ENCODE data around the gene MEGF6.

Gene MEGF6

GRCh38 chr1:3642919-3643675, 31.8 kb upstream of the MEGF6 start:
- no peak for DNase-seq

GRCh38 chr1:3641816-3642215, 30.5 kb upstream of the MEGF6 start:
- no peak for DNase-seq

- DNase-seq: no peak
Observed at GRCh38 chr1:3641046-3641760, 29.9 kb upstream of the MEGF6 start.

- no peak for DNase-seq
Observed at GRCh38 chr1:3640121-3640837, 29.0 kb upstream of the MEGF6 start.

- no peak for DNase-seq
Observed at GRCh38 chr1:3639397-3639911, 28.1 kb upstream of the MEGF6 start.

GRCh38 chr1:3638676-3639075, 27.4 kb upstream of the MEGF6 start:
- DNase-seq: no peak

GRCh38 chr1:3638027-3638426, 26.7 kb upstream of the MEGF6 start:
- no peak for DNase-seq

GRCh38 chr1:3636531-3636930, 25.2 kb upstream of the MEGF6 start:
- DNase-seq: no peak

- no peak for DNase-seq
Observed at GRCh38 chr1:3636080-3636479, 24.8 kb upstream of the MEGF6 start.

- no peak for DNase-seq
Observed at GRCh38 chr1:3634059-3634800, 22.9 kb upstream of the MEGF6 start.

GRCh38 chr1:3633344-3634058, 22.2 kb upstream of the MEGF6 start:
- no peak for DNase-seq

GRCh38 chr1:3632716-3633343, 21.5 kb upstream of the MEGF6 start:
- DNase-seq: no peak

GRCh38 chr1:3632298-3632697, 21.0 kb upstream of the MEGF6 start:
- no peak for DNase-seq

- no peak for DNase-seq
Observed at GRCh38 chr1:3631320-3632260, 20.3 kb upstream of the MEGF6 start.

GRCh38 chr1:3630914-3631313, 19.6 kb upstream of the MEGF6 start:
- no peak for DNase-seq

GRCh38 chr1:3630161-3630611, 18.9 kb upstream of the MEGF6 start:
- no peak for DNase-seq

GRCh38 chr1:3629561-3630160, 18.4 kb upstream of the MEGF6 start:
- no peak for DNase-seq

- DNase-seq: no peak
Observed at GRCh38 chr1:3628445-3628844, 17.1 kb upstream of the MEGF6 start.

- no peak for DNase-seq
Observed at GRCh38 chr1:3627515-3628253, 16.4 kb upstream of the MEGF6 start.
